PFSK-1 (cell line): ENCODE results near the gene MAP3K21.

Source experiments
- POLR2AphosphoS5 ChIP-seq: IDR thresholded peaks from 2 replicates; pipeline ENCODE4 v1.6.1; 2012; ENCODE audit warnings: low read depth, mild to moderate bottlenecking, control low read depth, low read length, moderate library complexity
- TAF1 ChIP-seq: IDR thresholded peaks from 2 replicates; pipeline ENCODE4 v1.6.1; 2012; ENCODE audit warnings: low read length, control low read depth, borderline replicate concordance; ENCODE audit not compliant: insufficient read depth

- no peak for TF ChIP-seq POLR2AphosphoS5
- TF ChIP-seq TAF1, result no peak
Measured at GRCh38 chr1:233278631-233279030, 48.9 kb upstream of the MAP3K21 start.
